ENCODE results near the gene POLR3GL. TPM values are rescaled to one million over a fixed set of nuclear protein-coding genes. Genes with fewer than 3 reads are reported as not detected.

Gene POLR3GL
- polyA plus RNA-seq, 1 donor from 2014 or later = 38.6 TPM

- H3K27me3 ChIP-seq (ENCODE audit: insufficient read depth, low read depth, low read length) = no peaks in the 10 kb centered on the region
- H3K4me3 ChIP-seq (ENCODE audit: low read length) = peak overlapping the region; percentile 79
- peaks cover 52% of the 10 kb centered on the region for H4K20me1 ChIP-seq (ENCODE audit: insufficient read depth)
- H3K27ac ChIP-seq (ENCODE audit: low read length) = peak overlapping the region; percentile 85
- peaks cover 29% of the 10 kb centered on the region for H3K36me3 ChIP-seq (ENCODE audit: insufficient read depth, low read length)
- no peaks in the 10 kb centered on the region for H3K9me2 ChIP-seq (ENCODE audit: insufficient read depth, low read length)
- peak overlapping the region; percentile 76 for H3K9ac ChIP-seq (ENCODE audit: low read length)
- H3K79me2 ChIP-seq (replicated peaks; ENCODE audit: insufficient read depth, low read length) = peaks cover 63% of the 10 kb centered on the region
- H3K9me3 ChIP-seq (ENCODE audit: low read length) = no peaks in the 10 kb centered on the region
- H2AFZ ChIP-seq (ENCODE audit: low read depth, low read length) = no peak overlapping the region
- no peak for TF ChIP-seq CTCF (IDR thresholded peaks at IDR 0.05; ENCODE audit: poor library complexity, severe bottlenecking)
- TF ChIP-seq SMC3 (conservative IDR thresholded peaks at IDR 0.05; ENCODE audit: poor library complexity) = no peak
- TF ChIP-seq POLR2AphosphoS5 (IDR thresholded peaks at IDR 0.05) = no peak
- no peak for TF ChIP-seq EP300 (conservative IDR thresholded peaks at IDR 0.05; ENCODE audit: poor library complexity, severe bottlenecking)
- TF ChIP-seq REST (IDR thresholded peaks at IDR 0.05; ENCODE audit: borderline replicate concordance) = no peak
- TF ChIP-seq TAF1 (IDR thresholded peaks at IDR 0.05; ENCODE audit: low read depth) = no peak
- no peak for TF ChIP-seq EZH2 (IDR thresholded peaks at IDR 0.05; ENCODE audit: borderline replicate concordance, insufficient read depth, low read length, poor library complexity, severe bottlenecking)
- TF ChIP-seq RAD21 (conservative IDR thresholded peaks at IDR 0.05) = no peak
- no peak for TF ChIP-seq MXI1 (conservative IDR thresholded peaks at IDR 0.05; ENCODE audit: poor library complexity, severe bottlenecking)
- peak overlapping the region; percentile 100 for H3K4me2 ChIP-seq (ENCODE audit: low read length)
- H3F3A ChIP-seq (ENCODE audit: insufficient read depth, low read length, poor library complexity, severe bottlenecking) = peaks cover 3% of the 10 kb centered on the region
These were observed 28.0 kb downstream of the POLR3GL start for GRCh38 chr1:145992502-145992936.

GRCh38 chr1:145992958-145993617 lies 28.6 kb downstream of the POLR3GL start:
- Histone ChIP-seq H3K27me3 (ENCODE audit: insufficient read depth, low read depth, low read length) (no peaks in the 10 kb centered on the region), H3K4me3 (ENCODE audit: low read length) (peak overlapping the region; percentile 79), H3K4me2 (ENCODE audit: low read length) (peak overlapping the region; percentile 100), H3K9me3 (ENCODE audit: low read length) (no peaks in the 10 kb centered on the region), H2AFZ (ENCODE audit: low read depth, low read length) (no peak overlapping the region), H3K27ac (ENCODE audit: low read length) (peak overlapping the region; percentile 85), H3K79me2 (replicated peaks; ENCODE audit: insufficient read depth, low read length) (peaks cover 65% of the 10 kb centered on the region), H3K9me2 (ENCODE audit: insufficient read depth, low read length) (no peaks in the 10 kb centered on the region), H3K36me3 (ENCODE audit: insufficient read depth, low read length) (peaks cover 29% of the 10 kb centered on the region), H3K9ac (ENCODE audit: low read length) (peak overlapping the region; percentile 76), H4K20me1 (ENCODE audit: insufficient read depth) (peaks cover 52% of the 10 kb centered on the region), H3F3A (ENCODE audit: insufficient read depth, low read length, poor library complexity, severe bottlenecking) (peaks cover 3% of the 10 kb centered on the region)
- TF ChIP-seq EP300 (conservative IDR thresholded peaks at IDR 0.05; ENCODE audit: poor library complexity, severe bottlenecking) (no peak), TAF1 (IDR thresholded peaks at IDR 0.05; ENCODE audit: low read depth) (no peak), REST (IDR thresholded peaks at IDR 0.05; ENCODE audit: borderline replicate concordance) (no peak), POLR2AphosphoS5 (IDR thresholded peaks at IDR 0.05) (no peak), EZH2 (IDR thresholded peaks at IDR 0.05; ENCODE audit: borderline replicate concordance, insufficient read depth, low read length, poor library complexity, severe bottlenecking) (no peak), MXI1 (conservative IDR thresholded peaks at IDR 0.05; ENCODE audit: poor library complexity, severe bottlenecking) (no peak), CTCF (IDR thresholded peaks at IDR 0.05; ENCODE audit: poor library complexity, severe bottlenecking) (no peak), SMC3 (conservative IDR thresholded peaks at IDR 0.05; ENCODE audit: poor library complexity) (no peak), RAD21 (conservative IDR thresholded peaks at IDR 0.05) (no peak)
